Nucleus accumbens (tissue), 56 donors: Measurements from ENCODE around the gene LRFN2.
A peak's percentile ranks its signal among the peaks of the same experiment; 100 is the strongest.

Experiments used
- DNase-seq, 56 donors: peaks; one replicate each; lab custom pipeline; 2025; lab: John Stamatoyannopoulos, UW

LRFN2 gene

DNA sequence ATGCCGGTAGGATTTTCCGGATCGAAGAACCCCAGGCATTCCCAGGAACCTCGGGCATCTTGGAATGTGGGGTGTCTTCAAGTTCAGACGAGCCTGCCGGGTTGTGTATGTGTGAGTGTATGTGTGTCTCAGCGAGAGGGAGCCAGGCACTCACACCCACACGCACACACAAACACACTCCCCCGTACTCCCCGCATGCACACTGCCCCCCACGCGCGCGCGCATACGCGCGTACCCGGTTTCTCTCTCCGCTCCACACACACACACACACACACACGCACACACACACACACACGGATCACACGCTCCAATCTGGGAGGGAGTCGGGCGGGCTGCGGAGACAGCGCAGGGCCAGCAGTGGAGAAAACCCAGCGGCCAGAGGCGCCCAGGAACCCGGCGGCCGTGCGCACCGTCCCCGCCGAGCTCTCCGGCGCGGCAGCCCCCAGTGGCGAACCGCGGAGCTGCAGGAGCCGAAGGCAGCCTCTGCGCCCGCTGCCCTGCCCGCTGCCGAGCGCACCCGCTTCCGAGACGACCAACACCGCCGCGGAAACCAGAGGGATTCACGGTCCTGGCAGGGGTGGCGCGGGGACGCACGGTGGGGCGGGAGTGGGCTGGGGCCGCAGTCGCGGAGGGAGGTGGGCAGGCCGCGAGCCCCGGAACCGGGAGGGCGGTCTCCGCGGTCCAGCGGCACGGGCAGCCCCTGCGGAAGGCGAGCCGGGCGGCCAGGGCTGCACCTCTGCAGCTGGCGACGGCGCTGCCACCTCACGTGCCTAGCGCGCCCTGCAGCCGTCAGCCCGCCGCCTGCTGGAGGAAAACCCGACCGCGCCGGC is at the start of gene LRFN2:
Gene LRFN2 (minus strand): TSS at position 125 of the 830 bp plus-strand sequence.
- DNase-seq: peak in 49 of 56 donors; percentile 7 to 80 (median 56)

DNA sequence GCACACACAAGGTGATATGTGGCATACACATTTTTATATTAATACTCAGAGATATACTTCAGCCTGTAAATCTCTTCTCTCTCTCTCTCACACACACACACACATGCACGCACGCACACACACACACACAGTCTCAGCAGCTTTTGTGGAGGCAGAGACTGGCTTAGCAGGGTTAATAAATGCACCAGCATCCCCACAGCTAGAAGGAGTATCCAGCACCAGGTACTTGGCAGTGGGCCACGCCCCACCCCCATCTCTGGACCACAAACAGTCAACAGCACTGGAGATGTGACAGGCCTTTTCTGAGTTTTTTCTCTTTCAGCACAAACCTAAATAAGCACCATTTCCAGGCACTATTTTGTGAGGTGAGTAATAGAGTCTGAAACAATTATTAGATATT is 47.3 kb upstream of the LRFN2 start:
- DNase-seq: no peak

DNA sequence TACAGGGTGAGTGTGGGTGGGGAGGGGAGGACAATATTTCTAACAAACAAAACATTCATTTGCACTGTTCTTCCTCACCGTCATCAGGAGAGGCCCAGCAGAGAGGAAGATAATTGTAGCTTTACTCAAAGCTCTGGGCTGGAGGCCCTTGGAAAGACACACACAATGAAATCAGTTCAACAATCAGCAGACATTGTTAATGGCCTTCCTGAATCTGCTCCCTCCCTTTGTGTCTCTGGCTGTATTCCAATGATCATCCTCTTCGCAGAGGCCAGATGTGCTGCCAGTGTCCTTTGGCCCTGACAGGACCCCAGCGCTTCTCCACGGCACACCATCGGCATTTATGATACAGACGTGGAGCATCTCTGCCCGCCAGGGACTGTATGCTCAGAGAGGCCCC is 44.6 kb upstream of the LRFN2 start:
- peak in 14 of 56 donors; percentile 1 to 34 (median 8) for DNase-seq

DNA sequence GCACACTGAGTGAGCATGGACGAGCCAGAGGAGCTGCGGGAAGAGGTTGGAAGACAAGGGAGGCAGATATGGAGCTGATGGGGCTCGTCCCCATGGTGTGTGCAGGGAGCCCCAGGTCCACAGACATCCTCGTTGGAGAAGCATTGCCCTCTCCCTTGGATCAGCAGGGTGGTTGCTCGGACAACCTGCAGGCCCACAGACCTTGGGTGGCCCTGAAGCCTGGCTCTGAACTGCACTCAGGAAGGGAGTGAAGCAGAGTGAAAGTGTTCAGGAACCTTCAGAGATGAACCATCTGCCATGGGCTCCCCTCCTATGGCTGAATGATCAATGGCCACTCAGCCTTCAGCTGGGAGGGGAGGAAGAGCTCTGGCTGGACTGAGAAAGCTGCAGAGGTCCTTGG is 43.3 kb upstream of the LRFN2 start:
- no peak for DNase-seq

DNA sequence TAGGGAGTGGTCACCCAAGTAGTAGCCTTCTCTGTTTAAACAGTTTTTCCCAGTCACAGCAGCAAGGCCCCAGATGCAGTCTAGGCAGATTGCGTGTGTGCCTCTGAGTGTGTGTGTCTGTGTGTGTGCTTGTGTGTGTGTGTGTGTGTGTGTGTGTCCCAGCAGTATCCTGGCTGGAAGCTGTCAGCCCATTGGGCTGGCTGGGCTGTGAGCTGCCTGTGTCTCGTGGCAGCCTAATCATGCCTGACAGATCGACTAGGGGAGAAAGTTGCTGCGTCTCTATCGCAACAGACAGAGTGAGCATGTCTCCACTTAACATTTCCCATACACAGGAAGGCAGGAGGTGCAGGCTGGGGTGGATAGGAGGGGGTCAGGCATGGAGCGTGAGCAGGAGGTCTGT is 42.9 kb upstream of the LRFN2 start:
- DNase-seq: no peak

DNA sequence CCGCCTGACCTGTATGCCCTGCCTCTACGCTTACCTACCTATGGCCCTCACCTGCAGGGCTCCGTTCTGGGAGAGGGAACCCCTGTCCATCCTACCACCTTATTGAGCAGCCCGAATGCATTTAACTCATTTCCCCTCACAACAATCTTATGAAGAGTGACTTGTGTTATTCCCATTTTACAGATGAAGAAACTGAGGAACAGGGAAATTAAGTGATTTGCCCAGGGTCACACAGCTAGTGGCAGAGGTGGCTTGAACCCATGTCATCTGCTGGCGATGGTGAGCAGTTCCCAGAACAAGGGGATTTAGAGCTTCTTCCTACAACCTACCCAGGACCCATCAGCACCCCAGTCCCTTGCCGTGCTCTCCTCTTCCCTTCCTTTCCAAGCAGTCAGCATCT is 42.3 kb upstream of the LRFN2 start:
- no peak for DNase-seq

DNA sequence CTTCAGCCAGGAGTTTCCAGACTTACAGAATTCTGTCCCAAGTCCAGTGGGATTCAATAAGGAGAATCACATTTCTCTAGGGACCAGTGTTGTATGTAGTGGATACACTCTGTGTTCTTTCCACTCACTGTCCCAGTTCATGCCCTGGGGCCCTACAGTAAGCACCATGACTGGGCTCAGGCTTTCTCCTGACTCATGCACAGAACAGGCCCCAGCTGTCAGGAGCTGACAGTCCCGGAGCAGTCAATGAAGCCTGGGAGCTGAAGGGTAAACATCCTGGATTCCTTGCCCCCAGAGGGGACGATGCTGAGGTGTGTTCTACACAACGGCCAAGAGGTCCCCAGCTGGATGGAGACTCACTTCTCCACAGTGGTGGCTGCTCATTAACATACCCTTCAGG is 40.2 kb upstream of the LRFN2 start:
- DNase-seq: no peak

DNA sequence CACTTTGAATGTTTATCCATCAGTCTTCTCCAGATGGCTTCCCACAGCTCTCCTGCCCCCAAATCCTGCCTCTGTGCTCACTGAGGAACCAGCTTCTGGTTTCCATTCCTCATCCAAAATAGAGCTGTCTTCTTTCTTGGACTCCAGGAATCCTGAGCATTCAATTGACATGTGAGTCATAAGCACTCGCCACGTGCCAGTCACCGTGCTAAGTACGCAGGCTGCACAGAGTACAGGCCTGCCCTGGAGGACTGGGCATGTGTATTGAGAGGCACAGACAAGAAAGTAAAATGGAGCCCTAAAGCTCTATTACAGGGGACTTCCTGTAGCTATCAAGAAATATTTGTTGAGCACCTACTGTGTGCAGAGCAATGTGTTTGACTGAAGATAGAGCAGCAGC is 39.7 kb upstream of the LRFN2 start:
- no peak for DNase-seq

DNA sequence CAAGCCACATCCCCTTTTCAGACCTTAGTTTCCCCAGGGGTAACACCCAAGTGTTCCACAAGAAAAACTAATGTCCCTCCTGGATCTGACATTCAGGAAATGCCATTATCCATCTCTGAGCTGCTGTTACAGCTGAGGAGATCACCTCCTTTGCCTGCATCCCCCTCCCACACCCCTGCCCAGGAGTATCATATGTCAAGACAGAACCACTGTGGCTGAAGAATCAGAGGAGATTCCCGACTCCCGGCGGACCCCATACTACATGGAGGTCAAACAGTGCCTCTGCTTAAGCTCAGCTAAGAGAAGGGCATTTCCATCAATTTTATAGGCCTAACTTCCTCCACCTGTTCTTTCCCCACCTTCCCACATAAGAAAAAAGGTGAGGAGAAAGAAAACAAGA is 36.8 kb upstream of the LRFN2 start:
- no peak for DNase-seq

DNA sequence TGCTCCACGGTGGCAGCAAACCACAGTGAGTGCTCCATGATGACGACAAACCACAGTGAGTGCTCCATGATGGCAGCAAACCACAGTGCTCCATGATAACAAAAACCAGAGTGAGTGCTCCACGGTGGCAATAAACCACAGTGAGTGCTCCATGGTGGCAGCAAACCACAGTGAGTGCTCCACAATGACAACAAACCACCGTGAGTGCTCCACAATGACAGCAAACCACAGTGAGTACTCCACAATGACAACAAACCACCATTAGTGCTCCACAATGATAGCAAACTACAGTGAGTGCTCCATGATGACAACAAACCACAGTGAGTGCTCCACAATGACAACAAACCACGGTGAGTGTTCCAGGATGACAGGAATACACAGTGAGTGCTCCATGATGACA is 36.0 kb upstream of the LRFN2 start:
- DNase-seq: no peak

DNA sequence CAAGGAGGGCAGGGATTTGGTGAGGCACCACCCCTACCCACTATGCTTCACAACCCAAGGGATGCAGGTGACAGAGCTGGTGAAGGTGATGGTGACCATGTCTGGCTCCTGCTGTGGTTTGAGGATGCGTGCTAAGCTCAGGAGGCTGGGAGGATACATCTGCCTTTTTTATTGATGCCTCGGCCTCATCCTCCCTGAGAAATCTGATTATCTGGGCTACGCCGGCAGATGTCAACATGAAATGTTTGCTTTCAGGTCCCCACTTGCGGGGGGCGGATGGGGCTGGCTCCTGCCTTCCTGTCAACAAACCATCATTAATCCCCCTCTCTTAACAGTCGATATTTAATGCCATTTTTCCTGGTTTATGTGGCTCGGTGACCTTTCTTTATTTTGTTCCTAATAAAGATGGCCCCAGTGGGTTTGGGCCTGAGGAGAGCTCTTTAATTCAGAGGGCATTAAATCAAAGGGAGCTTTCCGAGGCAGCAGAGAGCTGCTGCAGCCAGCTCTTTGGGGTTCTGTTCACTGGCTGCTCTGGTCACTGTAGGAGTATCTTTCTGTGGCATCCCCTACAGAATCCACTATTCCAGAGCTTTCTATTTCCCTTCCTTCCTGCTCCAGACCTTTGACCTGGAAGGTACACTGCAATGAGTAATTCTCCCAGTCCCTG is 33.5 kb upstream of the LRFN2 start:
- no peak for DNase-seq

DNA sequence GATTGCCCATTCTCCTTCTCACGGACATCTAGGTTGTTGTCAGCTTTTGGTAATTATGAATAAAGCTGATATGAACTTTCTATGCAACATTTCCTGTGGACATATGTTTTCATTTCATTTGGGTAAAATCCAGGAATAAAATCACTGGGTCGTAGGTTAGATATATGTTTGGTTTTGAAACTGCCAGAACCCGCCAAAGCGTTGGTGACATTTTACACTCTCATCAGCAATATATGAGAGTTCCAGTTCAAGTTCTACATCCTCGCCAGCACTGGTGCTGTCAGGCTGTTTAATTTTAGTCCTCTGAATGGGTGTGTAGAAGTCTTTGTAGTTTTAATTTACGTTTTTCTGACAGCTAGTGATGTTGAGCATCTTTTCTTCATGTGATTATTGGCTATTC is 27.5 kb upstream of the LRFN2 start:
- no peak for DNase-seq

DNA sequence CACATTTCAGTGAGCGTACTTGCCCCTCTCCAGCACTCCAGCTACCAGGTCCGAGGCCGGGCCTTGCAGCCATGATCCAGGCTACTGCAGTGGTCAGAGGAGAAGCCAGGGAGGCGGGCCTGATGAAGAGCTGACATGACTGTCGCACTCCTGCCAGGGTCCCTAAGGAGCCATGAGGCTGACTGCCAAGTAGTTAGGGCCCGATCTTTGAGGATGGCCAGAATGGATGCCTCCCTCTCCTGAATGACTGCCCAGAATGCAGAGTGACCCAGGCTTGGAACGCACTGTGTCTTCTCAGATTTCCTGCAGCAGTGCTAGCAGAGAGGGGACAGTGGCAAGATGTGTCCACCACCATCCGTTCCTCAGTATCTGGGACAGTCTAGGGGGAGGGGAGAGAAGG is 24.7 kb upstream of the LRFN2 start:
- no peak for DNase-seq

DNA sequence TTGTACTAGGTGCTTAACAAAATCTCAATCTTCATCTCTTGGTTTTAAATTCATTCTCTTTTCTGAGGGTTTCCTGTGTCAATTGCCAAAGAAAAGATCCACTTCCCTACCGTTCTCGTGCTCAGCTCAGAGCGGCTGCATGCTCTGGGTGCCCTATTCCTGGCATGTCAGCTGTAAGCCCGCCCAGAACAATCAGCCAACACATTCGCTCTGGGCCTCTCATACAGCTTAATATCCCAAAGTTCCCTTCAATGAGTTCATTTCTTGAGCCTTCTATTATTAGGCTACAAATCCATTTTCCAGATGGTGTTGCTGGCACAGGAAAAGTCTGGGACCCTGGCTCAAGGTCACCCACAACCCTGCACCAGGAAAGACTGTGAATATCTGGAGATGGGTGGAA is 24.3 kb upstream of the LRFN2 start:
- DNase-seq: no peak

DNA sequence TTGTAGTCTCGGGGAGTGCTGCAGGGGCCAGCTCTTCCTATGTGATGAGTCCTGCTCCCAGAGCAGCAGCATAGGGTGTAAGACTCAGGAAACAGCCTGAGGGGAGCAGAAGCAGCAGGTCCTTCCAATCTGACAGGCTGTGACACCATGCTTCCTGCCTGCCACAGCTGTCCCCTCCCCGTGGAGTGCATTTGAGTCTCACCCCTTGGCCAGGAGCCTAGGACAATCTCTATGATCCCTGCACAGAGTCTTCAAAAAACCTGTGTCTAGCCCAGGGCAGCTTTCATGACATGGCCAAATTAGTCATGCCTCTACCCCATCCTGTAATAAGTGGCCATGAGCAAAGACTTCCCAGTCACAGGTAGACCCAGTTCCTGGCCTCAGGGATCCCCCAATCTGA is 23.1 kb upstream of the LRFN2 start:
- DNase-seq: no peak

DNA sequence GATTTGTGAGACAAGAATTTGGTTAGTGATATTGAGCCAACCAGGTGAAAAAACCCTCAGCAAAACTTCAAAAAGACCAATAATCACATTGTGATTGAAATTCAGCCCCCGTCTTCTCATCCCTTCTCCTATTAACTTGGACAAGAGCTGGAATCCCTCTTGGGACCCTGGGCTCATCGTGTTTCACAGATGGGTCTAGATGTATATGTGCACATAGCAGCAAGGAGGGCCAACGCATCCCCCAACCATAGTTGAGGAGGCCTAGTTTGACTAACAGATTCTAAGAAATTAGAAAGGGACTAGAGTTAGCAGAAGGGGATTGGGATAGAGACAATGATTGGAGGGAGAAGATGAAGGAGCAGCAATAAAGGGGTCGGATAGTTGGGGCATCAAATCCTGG is 19.8 kb upstream of the LRFN2 start:
- no peak for DNase-seq

DNA sequence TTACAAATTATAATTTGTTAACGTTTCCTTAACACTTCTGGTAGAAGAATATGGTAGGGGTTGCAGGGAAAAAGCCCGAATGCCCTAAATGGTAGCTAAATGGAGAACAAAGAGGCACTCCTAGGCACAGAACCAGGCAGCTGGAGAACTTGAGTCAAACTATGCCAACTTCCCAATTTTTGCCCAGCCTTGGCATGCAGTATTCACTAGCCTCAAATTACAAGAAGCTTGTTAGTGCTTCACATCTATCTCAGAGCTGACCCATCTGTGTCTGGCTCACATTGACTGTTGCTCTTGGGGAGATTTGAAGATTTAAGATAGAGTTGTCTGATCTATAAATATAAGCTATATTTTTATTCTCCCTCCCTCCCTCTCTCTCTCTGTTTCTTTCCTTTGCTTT is 19.4 kb upstream of the LRFN2 start:
- peak in 2 of 56 donors; percentile 2 to 6 for DNase-seq

DNA sequence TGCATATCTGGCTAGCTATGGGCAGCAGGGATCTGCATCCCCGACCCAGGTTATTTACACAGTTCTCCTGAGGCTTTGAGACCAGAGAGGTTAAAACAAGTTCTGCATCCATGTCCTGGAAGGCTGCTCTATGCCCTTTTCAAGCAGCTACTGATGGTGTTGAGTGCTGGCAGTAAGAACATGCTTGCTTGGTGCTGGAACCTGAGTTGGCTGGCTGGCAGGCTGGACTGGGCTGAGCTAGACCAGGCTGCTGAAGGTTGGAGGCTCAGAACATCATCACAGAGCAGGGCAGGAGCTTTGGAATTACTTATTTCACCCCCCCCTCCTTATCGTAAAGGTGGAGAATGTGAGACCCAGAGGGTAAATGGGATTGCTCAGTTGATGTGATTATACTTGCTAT is 16.9 kb upstream of the LRFN2 start:
- no peak for DNase-seq

DNA sequence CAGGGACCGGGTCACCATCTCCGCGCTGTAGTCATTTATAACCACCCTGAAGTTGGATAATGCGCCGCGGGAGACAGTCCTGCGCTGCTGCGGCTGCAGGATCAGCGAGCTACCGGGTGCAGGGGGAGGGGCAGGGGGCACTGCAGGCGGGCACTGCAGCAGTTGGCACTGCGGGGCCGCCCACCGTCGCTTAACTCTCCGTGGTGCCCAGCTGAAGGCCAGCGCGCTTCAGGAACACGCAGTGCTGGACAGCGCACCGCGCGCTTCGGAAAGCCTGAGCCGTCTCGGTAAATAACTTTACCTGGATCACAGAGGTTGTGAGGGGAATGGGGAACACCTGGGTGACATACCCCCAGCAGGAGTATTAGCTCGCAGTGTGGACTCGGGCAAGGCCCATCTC is 12.4 kb upstream of the LRFN2 start:
- DNase-seq: no peak

DNA sequence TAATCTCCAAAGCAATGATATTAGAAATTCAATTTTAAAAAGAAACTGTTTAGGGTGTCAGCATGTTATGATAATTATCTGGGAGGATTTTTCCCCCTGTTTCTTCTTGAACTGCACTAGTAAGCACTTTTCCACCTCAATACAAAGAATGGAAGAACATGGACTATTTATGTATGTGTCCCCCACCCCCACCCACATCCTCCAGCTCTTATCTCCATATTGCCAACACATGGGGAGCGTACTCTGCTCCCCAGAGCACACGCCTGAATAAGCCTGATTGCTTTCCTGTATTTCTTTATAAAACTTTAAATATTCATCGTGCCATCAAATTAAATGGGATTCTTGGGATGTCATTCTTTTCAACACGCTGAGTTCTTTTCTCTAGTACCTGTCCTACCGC is 11.4 kb upstream of the LRFN2 start:
- no peak for DNase-seq

DNA sequence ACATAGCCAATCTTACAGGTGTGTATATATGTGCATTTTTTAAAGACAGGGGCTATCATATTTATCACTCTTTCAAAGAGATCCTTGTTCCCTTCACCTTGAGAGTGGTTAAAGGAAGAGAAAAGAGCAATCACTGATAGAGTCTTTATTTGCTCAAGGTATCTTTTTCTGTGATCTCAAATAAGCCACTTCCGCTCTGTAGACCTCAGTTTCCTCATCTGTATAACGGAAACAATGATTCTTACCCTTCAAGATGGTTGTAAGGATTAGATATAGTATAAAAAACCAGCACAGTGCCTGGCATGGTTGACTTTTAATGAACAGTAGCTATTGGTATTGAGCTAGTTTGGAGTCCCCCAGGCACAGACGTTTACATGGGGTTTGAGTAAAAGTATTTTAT is 10.1 kb upstream of the LRFN2 start:
- DNase-seq: no peak

DNA sequence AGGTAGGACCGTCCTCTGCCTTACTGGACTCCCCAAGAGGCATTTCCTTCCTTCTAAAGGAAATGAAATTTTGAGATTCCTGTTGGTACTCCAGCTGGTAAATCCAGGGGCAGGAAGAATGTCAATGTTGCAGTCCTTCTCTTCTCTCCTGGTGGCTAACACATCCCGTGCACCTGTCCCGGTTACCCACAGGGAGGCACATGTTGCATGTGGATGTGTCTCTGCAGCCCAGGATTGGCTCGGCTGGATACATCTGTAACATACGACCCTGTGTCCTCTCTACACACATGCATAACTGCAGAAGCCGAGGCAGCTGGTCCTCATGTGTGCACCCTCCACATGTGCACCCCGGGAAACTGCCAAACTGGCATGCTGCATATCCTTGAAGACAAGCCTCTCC is 1.3 kb upstream of the LRFN2 start:
- DNase-seq: no peak

DNA sequence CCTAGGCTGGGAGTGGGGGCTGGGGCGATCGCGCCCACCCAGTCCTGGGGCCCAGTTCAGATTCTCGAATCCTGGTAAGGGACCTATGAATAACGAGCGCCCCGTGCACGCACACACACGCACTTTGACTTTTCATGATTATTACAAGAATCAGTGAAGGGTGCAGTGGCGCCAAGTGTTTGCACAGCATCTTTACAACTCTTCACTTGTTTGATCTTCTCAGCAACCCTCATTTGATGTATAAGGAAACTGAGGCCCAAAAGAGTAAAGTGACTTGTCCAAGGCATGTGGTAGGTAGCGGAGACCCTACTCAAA is 863 bp upstream of the LRFN2 start:
- no peak for DNase-seq
